Measurements from ENCODE around the gene IDH3A. TPM values are rescaled to one million over a fixed set of nuclear protein-coding genes. Genes with fewer than 3 reads are reported as not detected.
A peak's percentile ranks its signal among the peaks of the same experiment; 100 is the strongest.

The IDH3A gene
- total RNA-seq (2011; cell fraction: chromatin; rRNA removed; ENCODE audit: low replicate concordance) = 51.1 and 92.3 TPM in 2 replicates
- 31.0 and 36.2 TPM in 2 replicates for total RNA-seq (2011; cell fraction: nucleolus; rRNA removed)
- total RNA-seq (2011; cell fraction: nucleoplasm; rRNA removed) = 56.6 and 86.7 TPM in 2 replicates
- total RNA-seq (2014; rRNA removed) = 37.4 and 56.3 TPM in 2 replicates
- 94.5 and 101 TPM in 2 replicates for total RNA-seq (2014; rRNA removed; fragmentation: Illumina TruSeq; extraction: Trizol)
- total RNA-seq (2015; rRNA removed; fragmentation: Illumina TruSeq; extraction: Trizol) = 77.4 and 87.2 TPM in 2 replicates
- 130 and 131 TPM in 2 replicates for total RNA-seq (2021)
- polyA plus RNA-seq (2011; rRNA removed) = 88.5 and 115 TPM in 2 replicates
- 27.8 and 86.0 TPM in 2 replicates for polyA plus RNA-seq (2011; cell fraction: cytosol; rRNA removed)
- polyA plus RNA-seq (2011; cell fraction: nucleus; rRNA removed) = 44.5 and 59.2 TPM in 2 replicates
- polyA plus RNA-seq (2012) = 66.8 and 116 TPM in 2 replicates
- 107 and 116 TPM in 2 replicates for polyA plus RNA-seq (2014; fragmentation: Illumina TruSeq; extraction: Trizol)
- polyA plus RNA-seq (2014; fragmentation: Nextera tagmentation; extraction: Ambion mirVana) = 100 to 1,000 TPM; 190 to 249 TPM
- 70.0 and 86.7 TPM in 2 replicates for polyA plus RNA-seq (2014; rRNA removed)
- polyA minus RNA-seq (2011; rRNA and poly(A)+ RNA removed) = 169 and 205 TPM in 2 replicates
- polyA minus RNA-seq (2011; cell fraction: cytosol; rRNA and poly(A)+ RNA removed) = 64.1 and 74.0 TPM in 2 replicates
- 15.1 and 38.0 TPM in 2 replicates for polyA minus RNA-seq (2011; cell fraction: nucleus; rRNA and poly(A)+ RNA removed)
- percentile 77 among the genes with signal in this experiment for Bru-seq, nascent RNA
- BruChase-seq, experiment 1, labeled RNA remaining after a 2-hour chase = percentile 82 among the genes with signal in this experiment
- percentile 84 among the genes with signal in this experiment for BruChase-seq, experiment 2, labeled RNA remaining after a 6-hour chase
- long read RNA-seq, experiment 1, full-length matches to known transcripts = 150 of 185 reads
- long read RNA-seq, experiment 1, partial matches to known transcripts = 15 of 185 reads
- long read RNA-seq, experiment 1, other reads (novel, unspliced or antisense) = 20 of 185 reads
- long read RNA-seq, experiment 2, full-length matches to known transcripts = 9 of 71 reads
- long read RNA-seq, experiment 2, partial matches to known transcripts = 2 of 71 reads
- long read RNA-seq, experiment 2, other reads (novel, unspliced or antisense) = 60 of 71 reads
- long read RNA-seq, experiment 3, full-length matches to known transcripts = 105 of 122 reads
- long read RNA-seq, experiment 3, partial matches to known transcripts = 3 of 122 reads
- long read RNA-seq, experiment 3, other reads (novel, unspliced or antisense) = 14 of 122 reads

- ChIA-PET CTCF (ENCODE audit: low intra/inter-chr PET ratio) (no interaction called here), POLR2A (interaction anchor here (0.7 to 1.4 kb wide), 6 partner anchors 10 to 439 kb away, joined by 3 to 6 read pairs (median 3); no protein-coding TSS in a partner anchor)
- ATAC-seq (peak; percentile 96), DNase-seq (ENCODE audit: extremely low read depth in 1 of 4, low spot score in 3 of 4) (peak; percentile 99), FAIRE-seq (peak; percentile 92)
- Histone ChIP-seq H2AFZ (ENCODE audit: low read depth, low read length) (peak within 1 kb of the TSS; percentile 88), H3K4me3 (peak within 1 kb of the TSS; percentile 83), H3K4me2 (ENCODE audit: insufficient read depth, low read length) (peak within 1 kb of the TSS; percentile 79), H3K79me2 (ENCODE audit: control insufficient read depth, insufficient read depth, low read length) (peaks cover 36% of the 10 kb centered on the region), H3K4me1 (replicated peaks in 1 of 2; ENCODE audit: control insufficient read depth in 2 of 2, insufficient read depth in 2 of 2, low read length in 2 of 2) (peaks cover 20 to 23% of the 10 kb centered on the region in 2 experiments; a peak in 4 of 5 replicates), H3K27me3 (ENCODE audit: control insufficient read depth in 2 of 2, insufficient read depth in 2 of 2, low read length in 2 of 2) (no peaks in the 10 kb centered on the region), H3K9me1 (ENCODE audit: control insufficient read depth, insufficient read depth, low read length) (no peaks in the 10 kb centered on the region), H3K9ac (ENCODE audit: insufficient read depth in 1 of 2, low read depth in 2 of 2, low read length in 2 of 2) (peak within 1 kb of the TSS; percentile 69 to 97), H3K27ac (ENCODE audit: extremely low read depth, low read depth, low read length) (peak within 1 kb of the TSS; percentile 70), H4K20me1 (replicated peaks; ENCODE audit: control insufficient read depth, insufficient read depth, low read length) (peaks cover 2% of the 10 kb centered on the region), H3K36me3 (ENCODE audit: control insufficient read depth, insufficient read depth, low read length) (peaks cover 10% of the 10 kb centered on the region; the same call in 1 of the 3 replicates), H3K9me3 (replicated peaks; ENCODE audit: control insufficient read depth, insufficient read depth, low read depth, low read length) (no peaks in the 10 kb centered on the region)
- BruUV-seq (replicated peaks) = TSS peak; percentile 72
- in situ Hi-C loops (cut with MboI) = no loop called here
- under 1% methylated on average over 42 of the region's 79 CpGs for WGBS (ENCODE audit: insufficient coverage, low coverage, missing lambda C conversion rate)
- intact Hi-C loops (cut with micrococcal nuclease) = no loop called here
- TF ChIP-seq SNIP1 (IDR thresholded peaks at IDR 0.05; ENCODE audit: low read depth) (no peak), CTBP1 (IDR thresholded peaks at IDR 0.05; ENCODE audit: borderline replicate concordance) (peak; percentile 63; the same call in 1 of the 2 replicates), BCOR (IDR thresholded peaks at IDR 0.05) (no peak), ESRRA (IDR thresholded peaks at IDR 0.05; ENCODE audit: borderline replicate concordance, low read depth) (peak; percentile 97), ZNF586 (CRISPR knock-in tag; conservative IDR thresholded peaks at IDR 0.05) (no peak), STAG1 (CRISPR knock-in tag; IDR thresholded peaks at IDR 0.05; ENCODE audit: borderline replicate concordance) (0 out of 2 replicates have a peak, but pooled peaks have one; percentile 19), HDAC2 (IDR thresholded peaks at IDR 0.05) (0 out of 2 replicates have a peak, but pooled peaks have one; percentile 40), ZNF395 (CRISPR knock-in tag; IDR thresholded peaks at IDR 0.05) (peak; percentile 25; the same call in 1 of the 2 replicates), SRF (CRISPR knock-in tag; IDR thresholded peaks at IDR 0.05) (peak in 1 of 2 experiments; percentile 79; a peak in 1 of 4 replicates), SAP30 (IDR thresholded peaks at IDR 0.05; ENCODE audit: borderline replicate concordance, insufficient read depth, low read depth, low read length, poor library complexity, severe bottlenecking) (peak; percentile 62), CREB3L1 (IDR thresholded peaks at IDR 0.05; ENCODE audit: borderline replicate concordance, low read depth) (peak; percentile 32; the same call in 1 of the 2 replicates)
Observed at GRCh38 chr15:78149068-78149804, at the start of gene IDH3A. IDH3A (plus strand) TSS chr15:78149362; CDS start chr15:78149404, 42 bp downstream.
